Ovary (tissue), 3 donors: ENCODE results near the gene NRCAM.

ENCODE experiments used
- EP300 ChIP-seq: sonication (generic); formaldehyde crosslinking; IDR thresholded peaks from one replicate; pipeline ENCODE4 v1.6.1; 2017; ENCODE audit warnings: antibody characterized with exemption
- POLR2A ChIP-seq: fragments of 450-650 bp; IDR thresholded peaks from one replicate; pipeline ENCODE4 v1.6.1; 2017; ENCODE audit warnings: antibody characterized with exemption, mild to moderate bottlenecking, moderate library complexity
- TF ChIP-seq, protein P1 (sequence below), 3 donors: fragments of 450-650 bp in 2 of 3; fragments of 200-600 bp in 1 of 3; IDR thresholded peaks; one replicate each; pipeline versions ENCODE4 v1.5.1 to v1.8.0; 2016 to 2022; ENCODE audit warnings: antibody characterized with exemption in 3 of 3, mild to moderate bottlenecking in 1 of 3
- donor health status: DM: no; HTN: no; CAD: no.

DNA sequence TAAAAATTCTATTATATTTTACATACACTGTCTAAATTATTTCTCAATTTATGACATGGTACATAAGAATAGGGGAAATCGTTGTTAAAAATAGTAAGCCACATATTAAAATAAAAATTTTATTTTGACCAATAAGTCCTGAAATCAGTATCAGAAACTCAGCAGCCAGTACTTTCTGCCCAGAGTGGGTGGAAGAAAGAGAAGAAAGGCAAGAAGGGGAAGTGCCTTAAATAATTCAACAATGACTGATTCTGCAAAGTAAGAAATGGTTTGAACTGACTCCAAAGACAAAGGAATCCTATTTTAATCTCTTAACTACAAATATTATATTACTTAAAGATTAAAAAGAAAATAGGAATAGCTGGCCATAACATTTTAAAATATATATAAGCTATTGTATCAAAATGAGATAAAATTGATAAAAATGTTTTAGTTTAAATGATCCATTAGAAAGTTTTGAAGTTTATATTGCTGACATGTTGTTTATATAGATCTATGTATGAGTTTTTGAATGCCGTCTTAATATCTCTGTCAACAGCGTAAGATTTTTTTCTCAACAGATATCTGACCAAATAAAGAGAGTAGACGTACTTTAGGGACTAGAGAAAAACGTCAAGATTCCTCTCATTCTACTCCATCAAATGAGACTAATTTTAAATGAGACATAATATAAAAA is 30.2 kb upstream of the NRCAM start:
- TF ChIP-seq, protein P1, sequence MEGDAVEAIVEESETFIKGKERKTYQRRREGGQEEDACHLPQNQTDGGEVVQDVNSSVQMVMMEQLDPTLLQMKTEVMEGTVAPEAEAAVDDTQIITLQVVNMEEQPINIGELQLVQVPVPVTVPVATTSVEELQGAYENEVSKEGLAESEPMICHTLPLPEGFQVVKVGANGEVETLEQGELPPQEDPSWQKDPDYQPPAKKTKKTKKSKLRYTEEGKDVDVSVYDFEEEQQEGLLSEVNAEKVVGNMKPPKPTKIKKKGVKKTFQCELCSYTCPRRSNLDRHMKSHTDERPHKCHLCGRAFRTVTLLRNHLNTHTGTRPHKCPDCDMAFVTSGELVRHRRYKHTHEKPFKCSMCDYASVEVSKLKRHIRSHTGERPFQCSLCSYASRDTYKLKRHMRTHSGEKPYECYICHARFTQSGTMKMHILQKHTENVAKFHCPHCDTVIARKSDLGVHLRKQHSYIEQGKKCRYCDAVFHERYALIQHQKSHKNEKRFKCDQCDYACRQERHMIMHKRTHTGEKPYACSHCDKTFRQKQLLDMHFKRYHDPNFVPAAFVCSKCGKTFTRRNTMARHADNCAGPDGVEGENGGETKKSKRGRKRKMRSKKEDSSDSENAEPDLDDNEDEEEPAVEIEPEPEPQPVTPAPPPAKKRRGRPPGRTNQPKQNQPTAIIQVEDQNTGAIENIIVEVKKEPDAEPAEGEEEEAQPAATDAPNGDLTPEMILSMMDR (IDR thresholded peaks at IDR 0.05): no peak
- TF ChIP-seq POLR2A (no peak), EP300 (no peak)
